ENCODE measurements around the gene FAF1. TPM values are rescaled to one million over a fixed set of nuclear protein-coding genes. Genes with fewer than 3 reads are reported as not detected.

The FAF1 gene
- total and polyA plus RNA-seq, 9 of the 15 experiments (the other 6 are each of a cell fraction or from before 2014, with no cell fraction given) = 48.7 to 225 (median 118) TPM

DNA sequence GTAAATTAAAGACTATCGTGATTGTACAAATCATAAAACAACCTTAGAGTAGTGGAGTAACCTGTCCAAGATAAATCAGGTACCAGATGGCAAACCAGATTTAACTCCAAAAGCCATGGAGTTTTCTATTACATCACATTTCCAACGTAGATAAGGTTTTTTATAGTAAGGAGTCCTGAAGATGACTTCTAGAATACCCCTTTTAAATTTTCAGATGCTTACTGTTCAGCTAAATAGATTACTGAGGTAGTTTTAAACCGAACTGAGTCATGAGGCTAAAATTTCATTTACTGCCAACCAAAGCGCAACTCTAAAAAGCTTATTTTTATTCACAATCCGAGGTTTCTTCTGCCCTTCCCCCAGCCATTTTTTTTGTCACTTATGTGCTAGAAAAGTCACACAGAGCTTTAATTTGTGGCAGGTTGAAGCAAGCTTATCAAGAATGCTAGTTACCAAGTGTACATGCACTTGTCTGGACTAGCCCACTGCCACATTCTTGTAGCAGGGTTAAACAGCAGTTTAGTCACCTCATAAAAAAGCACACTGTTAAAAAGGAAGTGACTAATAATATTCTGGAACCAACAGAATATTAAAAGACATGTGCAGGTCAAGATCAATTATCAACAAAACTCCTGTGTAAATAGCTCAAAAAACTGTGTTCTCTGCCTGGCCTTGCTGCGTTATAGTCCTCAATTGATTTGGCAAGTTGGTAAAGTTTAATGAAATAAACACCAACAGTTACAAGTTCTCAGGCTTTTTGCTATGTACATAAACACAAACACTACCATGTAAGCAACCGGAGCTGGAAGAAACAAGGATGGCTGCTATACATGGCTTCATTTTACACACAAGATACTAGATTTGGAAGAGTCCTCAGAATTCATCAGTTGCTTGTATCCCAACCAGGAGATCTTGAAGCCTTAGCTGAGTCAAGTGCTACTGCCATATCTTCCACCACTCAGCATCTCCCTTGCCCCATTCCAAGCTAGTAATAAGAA is 356.5 kb downstream of the FAF1 start:
- H3K9ac ChIP-seq (ENCODE audit: insufficient read depth in 1 of 2, low read depth in 2 of 2, low read length in 2 of 2) = no peak overlapping the region
- no peak for DNase-seq (ENCODE audit: extremely low read depth in 1 of 4, low spot score in 3 of 4)
- H3K36me3 ChIP-seq (ENCODE audit: control insufficient read depth, insufficient read depth, low read length) = no peaks in the 10 kb centered on the region
- in situ Hi-C loops (cut with MboI) = no loop called here
- TF ChIP-seq, protein P1, sequence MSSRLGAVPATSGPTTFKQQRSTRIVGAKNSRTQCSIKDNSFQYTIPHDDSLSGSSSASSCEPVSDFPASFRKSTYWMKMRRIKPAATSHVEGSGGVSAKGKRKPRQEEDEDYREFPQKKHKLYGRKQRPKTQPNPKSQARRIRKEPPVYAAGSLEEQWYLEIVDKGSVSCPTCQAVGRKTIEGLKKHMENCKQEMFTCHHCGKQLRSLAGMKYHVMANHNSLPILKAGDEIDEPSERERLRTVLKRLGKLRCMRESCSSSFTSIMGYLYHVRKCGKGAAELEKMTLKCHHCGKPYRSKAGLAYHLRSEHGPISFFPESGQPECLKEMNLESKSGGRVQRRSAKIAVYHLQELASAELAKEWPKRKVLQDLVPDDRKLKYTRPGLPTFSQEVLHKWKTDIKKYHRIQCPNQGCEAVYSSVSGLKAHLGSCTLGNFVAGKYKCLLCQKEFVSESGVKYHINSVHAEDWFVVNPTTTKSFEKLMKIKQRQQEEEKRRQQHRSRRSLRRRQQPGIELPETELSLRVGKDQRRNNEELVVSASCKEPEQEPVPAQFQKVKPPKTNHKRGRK (tag; IDR thresholded peaks at IDR 0.05) = no peak
- peak; percentile 18 for TF ChIP-seq RBM22 (IDR thresholded peaks at IDR 0.05; ENCODE audit: low read depth, low read length, poor library complexity, severe bottlenecking)
- WGBS (ENCODE audit: insufficient coverage, low coverage, missing lambda C conversion rate) = 77% methylated on average over 7 of the region's 7 CpGs
- ATAC-seq = no peak
- H3K9me3 ChIP-seq (replicated peaks; ENCODE audit: control insufficient read depth, insufficient read depth, low read depth, low read length) = no peaks in the 10 kb centered on the region
- ChIA-PET CTCF (ENCODE audit: low intra/inter-chr PET ratio) (interaction anchor here (0.6 kb wide), 1 partner anchor 11 kb away, joined by 3 read pairs; no protein-coding TSS in a partner anchor), POLR2A (interaction anchor here (1.3 to 1.7 kb wide), 2 partner anchors 9 to 17 kb away, joined by 4 read pairs; no protein-coding TSS in a partner anchor)
- no peak overlapping the region for H3K4me2 ChIP-seq (ENCODE audit: insufficient read depth, low read length)
- no peaks in the 10 kb centered on the region for H3K27me3 ChIP-seq (ENCODE audit: control insufficient read depth in 2 of 2, insufficient read depth in 2 of 2, low read length in 2 of 2)
- H2AFZ ChIP-seq (ENCODE audit: low read depth, low read length) = no peak overlapping the region
- H3K79me2 ChIP-seq (ENCODE audit: control insufficient read depth, insufficient read depth, low read length) = no peaks in the 10 kb centered on the region
- no peaks in the 10 kb centered on the region for H3K4me1 ChIP-seq (replicated peaks in 1 of 2; ENCODE audit: control insufficient read depth in 2 of 2, insufficient read depth in 2 of 2, low read length in 2 of 2)
- no peak overlapping the region for H3K27ac ChIP-seq (ENCODE audit: extremely low read depth, low read depth, low read length)
- intact Hi-C loops (cut with micrococcal nuclease) = no loop called here
- no peaks in the 10 kb centered on the region for H3K9me1 ChIP-seq (ENCODE audit: control insufficient read depth, insufficient read depth, low read length)
- no peak for FAIRE-seq
- no peak overlapping the region for H3K4me3 ChIP-seq
- H4K20me1 ChIP-seq (replicated peaks; ENCODE audit: control insufficient read depth, insufficient read depth, low read length) = no peaks in the 10 kb centered on the region
- no TSS peak for BruUV-seq (replicated peaks)

Data from K562 (cell line).